ENCODE measurements around the gene MEIS2.

Gene MEIS2

DNA sequence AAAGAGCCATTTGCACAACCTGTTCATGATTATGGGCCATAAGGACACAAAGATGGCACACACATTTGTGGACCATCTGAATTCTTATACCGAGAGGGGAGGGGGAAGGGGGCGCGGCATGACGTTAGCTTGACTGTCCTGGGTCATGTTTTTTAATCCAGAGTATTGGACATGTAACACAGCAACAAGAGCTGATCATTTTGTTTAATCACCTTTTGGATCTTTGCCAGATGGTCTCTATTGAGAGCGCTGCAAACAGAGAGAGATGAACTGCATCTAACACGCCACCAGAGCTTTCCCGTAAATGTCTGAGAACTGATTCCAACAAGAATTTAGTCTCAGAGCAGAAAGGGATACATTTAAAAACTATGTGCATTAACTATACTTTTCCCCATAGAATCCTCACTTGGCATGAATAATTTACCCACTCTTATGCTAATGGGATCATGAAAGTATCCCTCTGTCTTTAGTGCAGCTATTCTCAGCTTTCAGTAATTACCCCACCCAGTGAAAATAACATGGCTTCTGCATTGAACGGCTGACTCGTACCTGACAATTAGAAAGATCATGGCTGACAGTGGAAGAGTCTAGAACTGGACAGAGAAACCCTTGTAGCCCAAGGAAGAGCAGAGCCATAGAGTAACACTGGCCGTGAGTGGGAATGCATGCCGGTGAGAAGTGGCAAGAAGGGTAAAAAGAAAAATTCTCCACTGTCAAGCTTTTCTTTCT lies 22.6 kb downstream of the MEIS2 start:
- DNase-seq (ENCODE audit: low spot score), result peak; percentile 35

DNA sequence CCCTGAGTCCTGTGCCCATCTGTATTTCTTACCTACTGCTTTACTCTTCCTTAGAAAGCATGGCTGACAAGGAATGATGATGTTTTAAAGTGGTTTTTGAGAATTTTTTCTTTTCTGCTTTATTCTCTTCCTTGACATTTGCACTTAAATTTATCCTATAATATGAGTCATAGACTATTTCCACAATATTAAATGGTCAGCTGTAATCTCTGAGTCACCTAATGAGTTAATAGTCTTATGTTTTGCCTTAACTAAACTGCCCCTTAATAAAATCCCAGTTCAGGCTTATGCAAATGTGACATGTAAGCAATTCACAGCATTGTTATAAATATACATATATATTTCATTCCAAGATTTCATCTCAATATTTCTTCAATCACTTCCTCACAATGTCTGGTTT lies 23.8 kb downstream of the MEIS2 start:
- DNase-seq (ENCODE audit: low spot score), result no peak

DNA sequence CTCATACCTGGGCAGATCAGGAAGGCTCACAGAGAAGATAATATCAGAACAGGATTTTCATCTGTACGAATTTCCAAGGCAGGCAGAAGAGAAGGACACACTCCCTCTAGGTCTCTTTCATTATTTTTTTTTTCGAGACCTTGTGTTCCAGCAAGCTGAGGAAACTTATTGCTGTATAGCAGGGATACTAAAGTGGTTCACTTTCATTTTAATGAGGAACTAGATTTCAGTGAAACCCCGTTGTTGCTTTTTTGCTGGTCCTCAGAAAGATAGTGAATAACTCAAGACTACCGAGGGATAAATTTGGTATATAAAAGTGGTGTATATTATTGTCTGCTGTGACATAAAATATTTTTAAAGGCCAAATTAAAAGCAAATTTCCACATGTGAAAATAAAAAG lies 24.6 kb downstream of the MEIS2 start:
- DNase-seq (ENCODE audit: low spot score), result no peak

- DNase-seq (ENCODE audit: low spot score), result no peak
These were observed 28.2 kb downstream of the MEIS2 start for GRCh38 chr15:37072181-37072580.

GRCh38 chr15:37071134-37071533 lies 29.2 kb downstream of the MEIS2 start:
- no peak for DNase-seq (ENCODE audit: low spot score)

DNA sequence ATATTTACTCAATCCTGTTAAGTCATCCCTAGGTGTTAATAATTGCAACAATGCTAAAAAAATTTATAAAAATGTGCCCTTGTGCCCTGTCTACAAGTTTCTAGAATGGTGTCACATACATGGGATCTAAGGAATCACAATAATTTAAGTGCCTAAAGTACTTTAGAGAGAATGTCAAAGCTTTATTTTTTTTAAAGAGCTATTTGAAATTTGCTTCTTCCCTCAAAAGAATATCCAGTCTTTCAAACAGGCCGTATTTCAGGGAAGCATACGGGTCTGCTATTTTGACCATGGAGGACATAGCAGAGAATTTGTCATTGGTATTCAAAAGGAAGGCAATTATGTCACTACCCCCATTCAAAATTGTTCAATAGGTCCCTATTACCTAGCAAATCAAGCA lies 29.7 kb downstream of the MEIS2 start:
- DNase-seq (ENCODE audit: low spot score), result no peak

DNA sequence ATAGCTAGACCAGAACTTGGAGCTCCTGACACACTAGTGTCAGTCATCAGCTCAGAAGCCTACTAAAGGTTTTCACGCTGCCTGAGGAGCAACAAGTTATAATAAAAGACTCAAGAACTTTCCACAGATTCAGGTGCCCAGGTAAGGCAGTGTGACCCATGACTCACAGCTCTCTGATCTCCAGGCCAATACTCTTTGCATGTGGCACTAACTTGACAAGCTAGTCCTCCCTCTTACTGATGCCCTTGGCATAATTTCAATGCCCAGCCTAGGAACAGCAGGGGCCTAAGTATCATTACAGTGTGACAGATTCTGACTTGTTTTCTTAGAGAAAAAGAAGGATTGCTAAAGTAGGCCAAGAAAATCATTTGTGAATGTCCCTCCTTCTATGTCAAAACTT lies 38.4 kb downstream of the MEIS2 start:
- no peak for DNase-seq (ENCODE audit: low spot score)

GRCh38 chr15:37059086-37059485 lies 41.3 kb downstream of the MEIS2 start:
- DNase-seq (ENCODE audit: low spot score), result no peak

- no peak for DNase-seq (ENCODE audit: low spot score)
These were observed 41.9 kb downstream of the MEIS2 start for GRCh38 chr15:37058316-37058985.

DNA sequence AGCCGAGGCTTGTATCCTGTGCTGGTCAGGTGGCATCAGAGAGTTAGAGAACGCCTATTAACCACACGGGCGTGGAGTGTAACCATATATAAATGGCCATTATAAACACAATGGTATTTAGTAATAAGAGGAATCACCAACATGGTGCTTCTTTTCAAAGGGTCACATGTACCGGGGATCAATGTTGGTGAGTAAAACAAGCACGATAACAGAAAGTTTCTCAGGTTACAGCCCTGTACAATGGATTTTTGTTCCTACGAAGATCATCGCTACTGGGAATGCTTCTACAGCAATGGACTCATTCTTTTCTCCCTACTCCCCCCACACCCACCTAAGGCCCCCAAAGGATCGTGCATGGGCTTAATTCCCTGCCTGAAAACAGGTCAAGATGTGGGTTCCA lies 42.5 kb downstream of the MEIS2 start:
- no peak for DNase-seq (ENCODE audit: low spot score)

- no peak for DNase-seq (ENCODE audit: low spot score)
These were observed 43.1 kb downstream of the MEIS2 start for GRCh38 chr15:37057256-37057655.

GRCh38 chr15:37056177-37057121 lies 43.9 kb downstream of the MEIS2 start:
- no peak for DNase-seq (ENCODE audit: low spot score)

GRCh38 chr15:37055481-37055880 lies 44.9 kb downstream of the MEIS2 start:
- DNase-seq (ENCODE audit: low spot score), result no peak

GRCh38 chr15:37054336-37054735 lies 46.0 kb downstream of the MEIS2 start:
- no peak for DNase-seq (ENCODE audit: low spot score)

DNA sequence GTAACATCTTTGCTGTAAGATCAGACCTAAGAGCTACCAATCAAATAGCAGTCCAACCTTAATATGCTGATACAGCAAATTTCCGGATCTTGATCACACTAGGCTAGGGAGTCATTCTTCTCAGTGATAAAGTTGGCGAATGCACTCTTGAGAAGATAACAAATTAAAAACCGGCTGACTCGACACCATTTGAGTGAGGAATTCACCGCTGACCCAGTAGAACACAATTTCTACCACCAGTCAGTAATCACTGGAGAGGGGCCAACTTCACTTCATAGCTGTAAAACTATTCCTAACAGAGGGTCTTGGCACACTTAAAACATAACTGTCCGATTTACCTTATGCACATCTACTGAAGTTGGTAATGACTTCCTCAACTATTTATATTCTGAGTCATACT lies 47.2 kb downstream of the MEIS2 start:
- no peak for DNase-seq (ENCODE audit: low spot score)

DNA sequence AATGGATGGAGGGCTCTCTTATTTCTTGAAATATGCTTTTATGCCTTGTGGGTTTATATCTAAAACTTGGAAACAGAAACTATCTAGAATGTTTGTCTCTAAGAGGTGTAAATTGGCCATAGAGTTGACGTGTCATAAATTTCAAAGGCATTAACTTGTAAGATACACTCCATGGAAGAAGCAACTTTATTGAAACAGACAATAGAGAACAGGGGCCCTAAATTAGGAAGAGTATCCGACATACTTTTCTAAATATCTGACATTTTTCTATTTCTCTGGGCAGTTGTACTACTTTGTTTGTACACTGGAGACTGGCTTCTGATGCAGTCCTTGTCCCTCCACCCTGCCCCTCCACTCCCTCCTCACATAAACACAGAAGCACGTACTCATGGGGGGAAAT lies 50.0 kb downstream of the MEIS2 start:
- DNase-seq (ENCODE audit: low spot score), result no peak

DNA sequence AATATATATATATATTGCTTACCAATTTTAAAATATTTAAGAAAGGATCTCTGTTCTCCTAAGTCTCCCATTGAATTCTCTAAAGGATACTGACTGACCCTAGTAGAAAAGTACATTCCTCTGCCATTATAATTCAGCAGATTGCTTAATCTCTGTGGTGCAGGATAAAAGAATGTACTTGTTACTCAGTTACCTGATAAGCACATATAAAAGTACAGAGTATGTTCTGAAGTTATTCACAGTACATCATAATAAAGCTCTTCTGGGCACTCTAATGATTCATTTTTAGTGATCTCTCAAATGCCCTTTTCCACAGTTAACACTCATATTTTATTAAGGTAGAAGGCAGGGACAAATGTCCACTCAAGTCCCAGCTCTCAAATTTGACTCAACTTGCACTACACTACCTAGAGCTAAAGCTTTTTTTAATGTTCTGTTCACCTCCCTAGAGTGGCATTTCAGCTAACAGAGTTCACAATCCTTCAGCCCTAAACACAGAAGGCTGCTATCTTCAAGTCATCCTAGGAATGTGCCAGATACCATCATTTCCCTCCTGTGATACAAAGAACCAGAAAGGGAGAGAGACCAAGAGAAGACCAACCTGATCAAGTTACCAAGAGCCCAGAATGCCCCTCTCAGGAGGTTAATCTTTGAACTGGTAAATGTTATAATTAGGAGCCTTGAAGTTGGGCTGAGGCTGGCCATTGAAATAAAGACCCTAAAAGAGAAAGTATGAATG lies 53.3 kb downstream of the MEIS2 start:
- DNase-seq (ENCODE audit: low spot score), result no peak

DNA sequence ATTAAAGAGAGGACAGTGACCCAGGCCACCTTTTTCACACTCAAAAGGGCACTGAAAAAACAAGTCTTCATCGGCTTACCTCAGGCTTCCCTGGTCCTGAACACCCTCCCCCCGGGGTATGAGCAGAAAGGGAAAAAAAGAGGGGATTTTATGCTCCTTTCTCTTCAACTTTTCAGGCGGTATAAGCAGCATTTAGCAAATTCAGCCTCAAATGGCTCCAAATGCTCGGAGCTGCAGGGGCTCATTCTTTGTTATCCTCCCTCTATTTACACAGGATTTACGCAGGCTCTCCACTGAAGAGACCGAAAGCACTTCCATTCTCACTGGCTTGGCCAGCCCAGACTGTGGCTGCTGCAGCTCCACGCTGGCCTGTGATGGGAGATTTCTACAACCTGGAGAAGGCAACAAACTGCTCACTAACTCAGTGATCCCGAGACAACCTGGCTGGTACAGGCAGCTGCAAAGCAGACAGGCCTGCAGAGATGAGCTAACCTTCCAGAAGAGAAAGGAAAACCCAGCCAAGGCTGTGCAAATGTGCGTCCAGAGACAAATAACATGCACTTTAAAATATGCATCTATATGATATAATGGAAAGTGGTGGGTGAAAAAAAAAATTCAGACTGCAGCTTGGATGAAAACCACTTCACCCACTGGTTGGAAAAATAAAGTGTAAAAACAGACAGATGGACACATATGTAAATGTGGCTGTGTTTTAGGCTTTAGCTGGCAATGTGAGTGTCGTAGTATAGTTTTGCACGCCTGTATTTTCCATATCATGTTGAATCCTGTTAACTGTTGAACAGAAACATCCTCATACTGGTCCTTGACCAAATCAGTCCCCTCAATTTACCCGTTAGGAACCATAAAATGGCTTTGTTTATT lies 54.2 kb downstream of the MEIS2 start:
- no peak for DNase-seq (ENCODE audit: low spot score)

GRCh38 chr15:37044915-37045648 lies 55.3 kb downstream of the MEIS2 start:
- no peak for DNase-seq (ENCODE audit: low spot score)

DNA sequence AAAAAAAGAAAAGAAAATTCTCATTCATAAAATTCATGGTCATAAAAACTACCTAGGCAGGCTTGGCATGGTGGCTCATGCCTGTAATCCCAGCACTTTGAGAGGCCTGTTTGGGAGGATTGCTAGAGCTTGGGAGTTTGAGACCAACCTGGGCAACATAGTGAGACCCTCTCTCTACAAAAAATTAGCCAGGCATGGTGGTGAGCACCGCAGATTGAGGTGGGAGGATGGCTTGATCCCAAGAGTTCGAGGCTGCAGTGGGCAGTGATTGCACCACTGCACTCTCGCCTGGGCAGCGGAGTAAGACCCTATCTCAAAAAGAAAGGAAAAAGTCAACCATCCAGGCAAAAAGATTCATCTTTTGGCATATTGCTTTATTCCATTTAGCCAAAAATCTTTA lies 58.5 kb downstream of the MEIS2 start:
- no peak for DNase-seq (ENCODE audit: low spot score)

Data from putamen (tissue), 1 donor.